ENCODE measurements around the gene DEXI.

DEXI gene

GRCh38 chr16:10931134-10931533 is 11.1 kb downstream of the DEXI start (continued):
- no peak for TF ChIP-seq PATZ1 (CRISPR knock-in tag; IDR thresholded peaks at IDR 0.05; ENCODE audit: borderline replicate concordance)
- TF ChIP-seq POU6F1 (CRISPR knock-in tag; IDR thresholded peaks at IDR 0.05; ENCODE audit: borderline replicate concordance, low read depth), result no peak
- no peak for TF ChIP-seq GLIS3 (CRISPR knock-in tag; IDR thresholded peaks at IDR 0.05)
- TF ChIP-seq ARNTL (CRISPR knock-in tag; IDR thresholded peaks at IDR 0.05; ENCODE audit: borderline replicate concordance, low read depth), result no peak
- TF ChIP-seq ZFP30 (CRISPR knock-in tag; IDR thresholded peaks at IDR 0.05), result no peak
- TF ChIP-seq SNAI2 (CRISPR knock-in tag; IDR thresholded peaks at IDR 0.05), result no peak
- no peak for TF ChIP-seq TSHZ2 (CRISPR knock-in tag; IDR thresholded peaks at IDR 0.05)

GRCh38 chr16:10930755-10931093 is 11.5 kb downstream of the DEXI start:
- no peak for TF ChIP-seq ZFP30 (CRISPR knock-in tag; IDR thresholded peaks at IDR 0.05)
- TF ChIP-seq ARNTL (CRISPR knock-in tag; IDR thresholded peaks at IDR 0.05; ENCODE audit: borderline replicate concordance, low read depth), result no peak
- TF ChIP-seq PPARA (CRISPR knock-in tag; IDR thresholded peaks at IDR 0.05; ENCODE audit: borderline replicate concordance), result no peak
- no peak for TF ChIP-seq ZNF8 (CRISPR knock-in tag; IDR thresholded peaks at IDR 0.05)
- no peak for TF ChIP-seq OSR1 (CRISPR knock-in tag; IDR thresholded peaks at IDR 0.05)
- TF ChIP-seq RARB (CRISPR knock-in tag; IDR thresholded peaks at IDR 0.05), result no peak
- no peak for TF ChIP-seq ZFP3 (CRISPR knock-in tag; IDR thresholded peaks at IDR 0.05)
- TF ChIP-seq ESRRG (CRISPR knock-in tag; IDR thresholded peaks at IDR 0.05), result no peak
- TF ChIP-seq SNAI2 (CRISPR knock-in tag; IDR thresholded peaks at IDR 0.05), result no peak
- no peak for TF ChIP-seq ZNF565 (CRISPR knock-in tag; conservative IDR thresholded peaks at IDR 0.05; ENCODE audit: low read depth)
- no peak for TF ChIP-seq BACH2 (CRISPR knock-in tag; IDR thresholded peaks at IDR 0.05; ENCODE audit: borderline replicate concordance)
- TF ChIP-seq GLIS3 (CRISPR knock-in tag; IDR thresholded peaks at IDR 0.05), result no peak
- no peak for TF ChIP-seq PATZ1 (CRISPR knock-in tag; IDR thresholded peaks at IDR 0.05; ENCODE audit: borderline replicate concordance)
- no peak for TF ChIP-seq CREB5 (CRISPR knock-in tag; IDR thresholded peaks at IDR 0.05; ENCODE audit: low read depth)
- TF ChIP-seq ZNF70 (CRISPR knock-in tag; IDR thresholded peaks at IDR 0.05), result no peak
- no peak for TF ChIP-seq CSDC2 (CRISPR knock-in tag; IDR thresholded peaks at IDR 0.05)
- no peak for TF ChIP-seq POU6F1 (CRISPR knock-in tag; IDR thresholded peaks at IDR 0.05; ENCODE audit: borderline replicate concordance, low read depth)
- ATAC-seq, result no peak

Measured in SK-N-SH treated with all-trans-retinoic acid at 6 μM for 48 hours (cell line).